GM12878 (cell line): ENCODE measurements around the gene GNA15. TPM values are rescaled to one million over a fixed set of nuclear protein-coding genes. Genes with fewer than 3 reads are reported as not detected.

Experiments
- ATAC-seq: fragments of 200-7000 bp; cut with Tn5 transposase; 3 replicates; pipeline ENCODE4 v1.9.1; 2020; ENCODE audit warnings: mild to moderate bottlenecking, moderate library complexity
- BruUV-seq: library from RNA; stranded (reverse); fragments of 400-500 nt; replicated peaks from 2 replicates; lab custom pipeline; 2021; lab: Mats Ljungman, UMichigan
- CTCF ChIA-PET: fragments of 300-600 bp; sonication (Branson Sonifier 250); formaldehyde crosslinking; extraction: SDS; loops from one replicate; lab custom pipeline; 2021; ENCODE audit warnings: inconsistent platforms; lab: Yijun Ruan, JAX
- POLR2A ChIA-PET: fragments of 350-600 bp; formaldehyde crosslinking; extraction: SDS; loops from one replicate; lab custom pipeline; 2021; ENCODE audit warnings: inconsistent platforms; lab: Charles Lee
- RAD21 ChIA-PET: fragments of 300-600 bp; sonication (Branson Sonifier 250); formaldehyde crosslinking; loops from one replicate; lab custom pipeline; 2023; ENCODE audit warnings: antibody characterized with exemption; ENCODE audit not compliant: unreplicated experiment; lab: Charles Lee
- SMC1A ChIA-PET: fragments of 300-600 bp; sonication (Branson Sonifier 250); formaldehyde crosslinking; loops from one replicate; lab custom pipeline; 2023; ENCODE audit not compliant: unreplicated experiment, uncharacterized antibody; lab: Charles Lee
- DNase-seq: peaks from one replicate; pipeline ENCODE4 v3.0.0-alpha.2; 2011; ENCODE audit warnings: low read depth, low spot score
- FAIRE-seq: peaks from 3 replicates; lab custom pipeline; 2011; peaks lifted over from hg19 to GRCh38; lab: Jason Lieb, UNC
- H2AFZ ChIP-seq: 2 replicates; pipeline ENCODE4 v1.6.0; 2011; ENCODE audit warnings: low read depth, low read length, control low read depth; ENCODE audit not compliant: control insufficient read depth
- H3K27ac ChIP-seq: 2 replicates; pipeline ENCODE4 v1.5.1; 2011; ENCODE audit warnings: control low read depth; ENCODE audit not compliant: control insufficient read depth, insufficient read depth
- H3K27me3 ChIP-seq, 2 experiments: replicated peaks in 1 of 2; 2 replicates each; pipeline versions ENCODE4 v1.6.0 to v1.6.1; 2011; ENCODE audit warnings: low read length in 1 of 2; ENCODE audit not compliant: control insufficient read depth in 2 of 2, insufficient read depth in 2 of 2
- H3K36me3 ChIP-seq, 2 experiments: 2 replicates each; pipeline ENCODE4 v1.5.1; 2011; ENCODE audit warnings: low read length in 1 of 2; ENCODE audit not compliant: control insufficient read depth in 2 of 2, insufficient read depth in 2 of 2
- H3K4me1 ChIP-seq: 2 replicates; pipeline ENCODE4 v1.6.1; 2011; ENCODE audit warnings: mild to moderate bottlenecking, low read length, moderate library complexity, mixed read lengths; ENCODE audit not compliant: control insufficient read depth, insufficient read depth
- H3K4me2 ChIP-seq: 2 replicates; pipeline ENCODE4 v1.6.0; 2011; ENCODE audit warnings: control low read depth; ENCODE audit not compliant: control insufficient read depth, insufficient read depth
- H3K4me3 ChIP-seq: fragments of 200-600 bp; sonication (generic); 2 replicates; pipeline ENCODE4 v1.5.1; 2016
- H3K79me2 ChIP-seq: 2 replicates; pipeline ENCODE4 v1.6.0; 2011; ENCODE audit warnings: low read length; ENCODE audit not compliant: control insufficient read depth, insufficient read depth
- H3K9ac ChIP-seq: 2 replicates; pipeline ENCODE4 v1.8.0; 2011; ENCODE audit warnings: low read length, control low read depth, mixed read lengths; ENCODE audit not compliant: control insufficient read depth, insufficient read depth
- H3K9me3 ChIP-seq: replicated peaks from 3 replicates; pipeline ENCODE4 v1.5.1; 2011; ENCODE audit warnings: mild to moderate bottlenecking, low read length; ENCODE audit not compliant: control insufficient read depth, insufficient read depth
- H4K20me1 ChIP-seq: 2 replicates; pipeline ENCODE4 v1.6.0; 2011; ENCODE audit not compliant: control insufficient read depth, insufficient read depth
- ASH2L ChIP-seq: fragments of 300-600, 200-600 bp; sonication (generic); IDR thresholded peaks from 2 replicates; pipeline ENCODE4 v1.6.1; 2017; ENCODE audit warnings: low read depth, mild to moderate bottlenecking, borderline replicate concordance
- GABPA ChIP-seq: IDR thresholded peaks from 2 replicates; pipeline ENCODE4 v1.6.1; 2014; ENCODE audit warnings: antibody characterized with exemption, low read depth, mild to moderate bottlenecking, inconsistent platforms
- IKZF1 ChIP-seq: fragments of 450-650 bp; conservative IDR thresholded peaks from 2 replicates; pipeline ENCODE4 v1.6.1; 2017; ENCODE audit warnings: antibody characterized with exemption, mild to moderate bottlenecking
- IRF3 ChIP-seq: fragments of 450-650 bp; IDR thresholded peaks from 2 replicates; pipeline ENCODE4 v1.6.1; 2014; ENCODE audit warnings: mild to moderate bottlenecking
- JUNB ChIP-seq: IDR thresholded peaks from 2 replicates; pipeline ENCODE4 v1.6.1; 2016; ENCODE audit warnings: antibody characterized with exemption, mild to moderate bottlenecking
- MYB ChIP-seq: fragments of 150-350 bp; IDR thresholded peaks from 2 replicates; pipeline ENCODE4 v1.6.1; 2014; ENCODE audit warnings: mild to moderate bottlenecking, low read depth, low read length, borderline replicate concordance
- PML ChIP-seq: IDR thresholded peaks from 2 replicates; pipeline ENCODE4 v1.6.1; 2012; ENCODE audit warnings: low read length, inconsistent platforms
- RELA ChIP-seq: fragments of 450-650 bp; IDR thresholded peaks from 2 replicates; pipeline ENCODE4 v1.8.0; 2014; ENCODE audit warnings: borderline replicate concordance; ENCODE audit not compliant: partially characterized antibody
- SKIL ChIP-seq: fragments of 450-650 bp; IDR thresholded peaks from 2 replicates; pipeline ENCODE4 v1.6.1; 2017; ENCODE audit warnings: mild to moderate bottlenecking, low read depth, inconsistent platforms; ENCODE audit not compliant: poor library complexity, severe bottlenecking
- STAT1 ChIP-seq: fragments of 450-650 bp; conservative IDR thresholded peaks from 2 replicates; pipeline ENCODE4 v1.6.1; 2014; ENCODE audit warnings: antibody characterized with exemption, mild to moderate bottlenecking
- STAT3 ChIP-seq: IDR thresholded peaks from 2 replicates; pipeline ENCODE4 v1.6.1; 2011; ENCODE audit warnings: low read depth, low read length, improper control_type of control experiment
- TCF7 ChIP-seq: IDR thresholded peaks from 2 replicates; pipeline ENCODE4 v1.6.1; 2014; ENCODE audit warnings: antibody characterized with exemption, borderline replicate concordance
- WGBS: methylation state at CpG from one replicate; pipeline ENCODE4 v1.1.6; 2016; ENCODE audit warnings: low lambda C conversion rate; ENCODE audit not compliant: insufficient replicate concordance, insufficient coverage; ENCODE audit errors: missing lambda C conversion rate; 5-methylcytosine and 5-hydroxymethylcytosine counted together
- in situ Hi-C: fragments of 300-500 bp; cut with MboI; formaldehyde crosslinking; loops from 9 replicates; pipeline ENCODE4 v1.14.3; 2018; ENCODE audit warnings: mixed read lengths
- intact Hi-C: fragments of 100-400 bp; cut with micrococcal nuclease; formaldehyde crosslinking; loops from one replicate; pipeline ENCODE4 v1.14.2; 2022; ENCODE audit not compliant: unreplicated experiment
- polyA plus RNA-seq, 11 experiments: library from polyadenylated mRNA; depleted of rRNA in 4 of 11; unstranded in 6 of 11; stranded (reverse) in 5 of 11; fragments of >200 nt; fragmentation: Nextera tagmentation in 4 of 11; fragmentation: Illumina TruSeq in 1 of 11; extraction: Ambion mirVana in 4 of 11; extraction: Trizol in 1 of 11; gene quantifications; 1 replicate in 1 of 11; 2 replicates in 10 of 11; pipeline versions ENCODE4 v1.2.1 to v1.2.3, GENCODE V29; 2011 to 2016; ENCODE audit warnings: inconsistent platforms in 2 of 11, missing spikeins in 2 of 11, low read depth in 1 of 11
- total RNA-seq, 4 experiments: library from RNA; depleted of rRNA in 3 of 4; stranded (reverse); fragments of >200 nt in 3 of 4; fragmentation: Illumina TruSeq in 1 of 4; extraction: Trizol in 1 of 4; gene quantifications; 2 replicates each; pipeline versions ENCODE4 v1.2.1 to v1.2.3, GENCODE V29; 2013 to 2021
- TF ChIP-seq, protein P1 (sequence below): IDR thresholded peaks from 2 replicates; pipeline ENCODE4 v1.6.1; 2011; ENCODE audit warnings: mild to moderate bottlenecking, low read depth, low read length, moderate library complexity; ENCODE audit not compliant: insufficient replicate concordance
- TF ChIP-seq, protein P2 (sequence below): fragments of 450-650 bp; formaldehyde crosslinking; IDR thresholded peaks from 2 replicates; pipeline ENCODE4 v1.4.0; 2020; ENCODE audit warnings: mild to moderate bottlenecking, moderate library complexity

Gene GNA15
- total and polyA plus RNA-seq, 10 of the 15 experiments (the other 5 are each of a cell fraction or from before 2014, with no cell fraction given): 0.42 to 18.0 (median 9.4) TPM

GRCh38 chr19:3120611-3121276 lies 15.1 kb upstream of the GNA15 start (continued):
- TF ChIP-seq JUNB (no peak), PML (no peak), SKIL (no peak), ASH2L (no peak), STAT1 (no peak)
- TF ChIP-seq, all 136 proteins: peak for 0

- Histone ChIP-seq H3K36me3 (no peaks in the 10 kb centered on the region), H3K27me3 (no peaks in the 10 kb centered on the region), H3K4me1 (peaks cover 17% of the 10 kb centered on the region), H3K9me3 (no peaks in the 10 kb centered on the region), H3K9ac (no peak overlapping the region), H3K27ac (no peak overlapping the region), H4K20me1 (no peaks in the 10 kb centered on the region), H3K79me2 (no peaks in the 10 kb centered on the region), H2AFZ (no peak overlapping the region), H3K4me2 (no peak overlapping the region), H3K4me3 (no peak overlapping the region)
- POLR2A ChIA-PET: no interaction called here
- in situ Hi-C loops (no loop called here), intact Hi-C loops (loop anchor here (10.0 kb wide), 1 partner anchor 47 kb away; no protein-coding TSS in a partner anchor)
- ATAC-seq (no peak), DNase-seq (no peak), FAIRE-seq (no peak)
- SMC1A ChIA-PET: no interaction called here
- RAD21 ChIA-PET: no interaction called here
- 73% methylated on average over 15 of the region's 22 CpGs for WGBS
- no TSS peak for BruUV-seq
- CTCF ChIA-PET: no interaction called here
- TF ChIP-seq RELA: no peak
- TF ChIP-seq TCF7: no peak
- TF ChIP-seq IKZF1: no peak
- TF ChIP-seq IRF3: no peak
- TF ChIP-seq MYB: no peak
- no peak for TF ChIP-seq GABPA
- TF ChIP-seq STAT3: no peak
- TF ChIP-seq, protein P1, sequence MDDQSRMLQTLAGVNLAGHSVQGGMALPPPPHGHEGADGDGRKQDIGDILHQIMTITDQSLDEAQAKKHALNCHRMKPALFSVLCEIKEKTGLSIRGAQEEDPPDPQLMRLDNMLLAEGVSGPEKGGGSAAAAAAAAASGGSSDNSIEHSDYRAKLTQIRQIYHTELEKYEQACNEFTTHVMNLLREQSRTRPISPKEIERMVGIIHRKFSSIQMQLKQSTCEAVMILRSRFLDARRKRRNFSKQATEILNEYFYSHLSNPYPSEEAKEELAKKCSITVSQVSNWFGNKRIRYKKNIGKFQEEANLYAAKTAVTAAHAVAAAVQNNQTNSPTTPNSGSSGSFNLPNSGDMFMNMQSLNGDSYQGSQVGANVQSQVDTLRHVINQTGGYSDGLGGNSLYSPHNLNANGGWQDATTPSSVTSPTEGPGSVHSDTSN: no peak
- TF ChIP-seq, protein P2, sequence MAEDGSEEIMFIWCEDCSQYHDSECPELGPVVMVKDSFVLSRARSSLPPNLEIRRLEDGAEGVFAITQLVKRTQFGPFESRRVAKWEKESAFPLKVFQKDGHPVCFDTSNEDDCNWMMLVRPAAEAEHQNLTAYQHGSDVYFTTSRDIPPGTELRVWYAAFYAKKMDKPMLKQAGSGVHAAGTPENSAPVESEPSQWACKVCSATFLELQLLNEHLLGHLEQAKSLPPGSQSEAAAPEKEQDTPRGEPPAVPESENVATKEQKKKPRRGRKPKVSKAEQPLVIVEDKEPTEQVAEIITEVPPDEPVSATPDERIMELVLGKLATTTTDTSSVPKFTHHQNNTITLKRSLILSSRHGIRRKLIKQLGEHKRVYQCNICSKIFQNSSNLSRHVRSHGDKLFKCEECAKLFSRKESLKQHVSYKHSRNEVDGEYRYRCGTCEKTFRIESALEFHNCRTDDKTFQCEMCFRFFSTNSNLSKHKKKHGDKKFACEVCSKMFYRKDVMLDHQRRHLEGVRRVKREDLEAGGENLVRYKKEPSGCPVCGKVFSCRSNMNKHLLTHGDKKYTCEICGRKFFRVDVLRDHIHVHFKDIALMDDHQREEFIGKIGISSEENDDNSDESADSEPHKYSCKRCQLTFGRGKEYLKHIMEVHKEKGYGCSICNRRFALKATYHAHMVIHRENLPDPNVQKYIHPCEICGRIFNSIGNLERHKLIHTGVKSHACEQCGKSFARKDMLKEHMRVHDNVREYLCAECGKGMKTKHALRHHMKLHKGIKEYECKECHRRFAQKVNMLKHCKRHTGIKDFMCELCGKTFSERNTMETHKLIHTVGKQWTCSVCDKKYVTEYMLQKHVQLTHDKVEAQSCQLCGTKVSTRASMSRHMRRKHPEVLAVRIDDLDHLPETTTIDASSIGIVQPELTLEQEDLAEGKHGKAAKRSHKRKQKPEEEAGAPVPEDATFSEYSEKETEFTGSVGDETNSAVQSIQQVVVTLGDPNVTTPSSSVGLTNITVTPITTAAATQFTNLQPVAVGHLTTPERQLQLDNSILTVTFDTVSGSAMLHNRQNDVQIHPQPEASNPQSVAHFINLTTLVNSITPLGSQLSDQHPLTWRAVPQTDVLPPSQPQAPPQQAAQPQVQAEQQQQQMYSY: no peak
These were observed 14.4 kb upstream of the GNA15 start for GRCh38 chr19:3121396-3121795.
